Measurements from ENCODE around the gene C1QTNF7.

The C1QTNF7 gene

DNA sequence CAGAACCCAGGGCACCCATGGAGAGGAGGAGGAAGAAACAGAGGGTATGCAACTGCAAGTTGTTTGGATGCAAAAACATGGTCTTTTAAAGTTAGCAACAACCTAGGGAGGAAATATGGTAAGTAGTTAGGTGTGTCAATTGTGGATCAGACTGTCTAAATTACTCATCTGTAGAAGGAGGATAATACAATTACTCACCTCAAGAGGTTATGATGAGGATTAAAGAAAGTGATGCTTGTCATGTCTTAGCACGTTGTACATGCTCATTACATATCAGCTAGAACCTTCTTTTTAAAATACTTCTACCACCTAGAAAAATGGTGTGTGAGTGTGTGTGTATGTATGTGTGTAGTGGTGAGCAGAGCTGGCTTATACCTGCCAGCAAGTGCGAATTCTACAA lies 2.3 kb upstream of the C1QTNF7 start:
- FAIRE-seq (no peak), DNase-seq (ENCODE audit: insufficient read length, low spot score) (no peak)
- no peak for TF ChIP-seq POLR2A (IDR thresholded peaks at IDR 0.05; ENCODE audit: low read depth, low read length)

DNA sequence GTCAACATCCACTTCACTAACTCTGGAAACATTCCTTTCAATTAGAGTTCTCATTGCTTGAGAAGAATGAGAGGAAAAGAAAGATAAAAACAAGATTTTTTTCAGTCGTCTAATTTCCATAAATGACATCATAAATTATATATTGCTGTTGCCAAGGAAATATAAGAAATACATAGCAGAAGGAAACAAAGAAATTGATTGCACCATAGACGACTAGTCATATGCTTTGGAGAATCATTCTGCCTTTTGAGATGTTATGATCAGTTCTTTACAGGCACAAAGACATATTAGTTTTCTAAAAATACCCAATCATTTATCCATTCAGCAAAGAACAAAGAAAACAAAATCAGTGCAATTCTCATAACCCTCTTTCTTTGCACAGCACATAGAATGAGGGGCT lies 672 bp upstream of the C1QTNF7 start:
- DNase-seq (ENCODE audit: insufficient read length, low spot score) (no peak), FAIRE-seq (no peak)
- no peak for TF ChIP-seq POLR2A (IDR thresholded peaks at IDR 0.05; ENCODE audit: low read depth, low read length)

DNA sequence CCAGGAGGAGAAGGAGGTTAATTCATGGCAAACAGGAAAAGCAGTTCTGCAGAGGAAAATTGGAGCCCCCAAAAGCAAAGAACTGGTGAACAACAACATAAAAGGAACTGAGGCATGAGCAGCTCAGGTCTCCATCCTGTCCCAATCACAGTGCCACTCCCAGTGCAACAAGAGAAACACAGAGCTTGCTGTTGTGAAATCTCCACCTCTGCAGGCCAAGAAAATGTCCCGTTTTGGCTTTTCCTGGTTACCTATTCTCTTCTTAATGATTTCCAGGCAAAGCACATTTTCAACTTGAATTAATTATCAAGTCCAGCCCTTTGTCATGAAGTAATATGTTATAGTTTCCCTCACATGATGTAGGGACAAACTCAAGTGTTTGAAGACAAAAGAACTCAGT lies 778 bp downstream of the C1QTNF7 start:
- DNase-seq (ENCODE audit: insufficient read length, low spot score) (no peak), FAIRE-seq (no peak)
- no peak for TF ChIP-seq POLR2A (IDR thresholded peaks at IDR 0.05; ENCODE audit: low read depth, low read length)

DNA sequence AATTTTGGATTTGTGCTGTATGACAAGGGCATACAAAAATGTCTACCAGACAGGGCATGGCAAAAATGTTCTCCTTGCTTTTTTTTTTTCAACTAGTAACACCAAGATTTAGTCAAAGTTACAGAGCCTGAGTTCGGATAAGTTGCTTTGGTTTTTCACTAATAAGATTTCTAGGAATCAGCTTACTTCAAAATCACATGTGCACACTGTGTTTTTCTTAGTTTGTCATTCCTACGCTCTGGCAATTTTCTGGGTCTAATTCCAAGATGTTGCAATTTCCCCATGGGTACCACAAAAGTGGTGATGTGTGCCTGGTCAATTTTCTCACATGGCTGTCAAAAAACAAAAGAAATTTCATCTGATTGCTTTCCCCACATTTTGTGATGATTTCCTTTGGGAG lies 6.3 kb downstream of the C1QTNF7 start:
- DNase-seq (ENCODE audit: insufficient read length, low spot score) (no peak), FAIRE-seq (no peak)
- no peak for TF ChIP-seq POLR2A (IDR thresholded peaks at IDR 0.05; ENCODE audit: low read depth, low read length)

DNA sequence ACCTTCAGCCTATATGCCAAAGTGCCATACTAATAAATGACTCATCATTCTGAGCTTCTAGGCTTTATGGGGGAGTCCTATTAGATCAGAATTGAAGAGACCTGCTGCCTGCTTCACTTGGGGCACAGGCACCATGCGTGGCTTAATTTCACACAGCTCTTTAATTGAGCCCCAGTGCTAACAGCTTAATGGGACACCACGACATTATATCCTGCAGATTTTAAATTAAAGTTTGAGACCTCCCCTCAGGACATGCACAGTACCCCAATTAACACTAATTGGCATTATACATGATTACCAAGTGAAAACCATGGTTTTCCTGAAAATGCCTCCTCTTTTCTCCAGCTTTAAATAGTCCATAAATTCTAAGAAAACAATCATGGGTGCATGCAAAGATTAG lies 6.8 kb downstream of the C1QTNF7 start:
- DNase-seq (ENCODE audit: insufficient read length, low spot score) (no peak), FAIRE-seq (no peak)
- no peak for TF ChIP-seq POLR2A (IDR thresholded peaks at IDR 0.05; ENCODE audit: low read depth, low read length)

DNA sequence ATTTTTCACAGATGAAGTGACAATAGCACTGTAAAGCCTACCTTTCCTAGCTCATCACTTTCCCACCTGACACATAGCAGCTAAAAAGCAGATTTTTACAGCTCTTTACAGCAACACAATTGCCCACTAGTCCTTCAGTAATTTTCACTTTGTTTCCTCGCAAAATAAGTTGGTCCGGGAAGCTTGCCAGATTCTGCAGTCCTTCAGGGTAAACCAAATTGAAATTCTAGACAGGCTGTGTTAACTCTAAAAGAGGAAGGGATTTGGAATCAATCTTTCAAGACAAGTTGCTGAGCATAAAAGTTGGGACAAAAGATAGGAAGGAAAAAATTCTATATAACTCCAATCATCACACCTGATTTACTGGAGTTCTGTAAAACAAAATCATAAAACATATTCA lies 8.7 kb downstream of the C1QTNF7 start:
- TF ChIP-seq POLR2A (IDR thresholded peaks at IDR 0.05; ENCODE audit: low read depth, low read length) = no peak
- FAIRE-seq = no peak
- DNase-seq (ENCODE audit: insufficient read length, low spot score) = no peak

DNA sequence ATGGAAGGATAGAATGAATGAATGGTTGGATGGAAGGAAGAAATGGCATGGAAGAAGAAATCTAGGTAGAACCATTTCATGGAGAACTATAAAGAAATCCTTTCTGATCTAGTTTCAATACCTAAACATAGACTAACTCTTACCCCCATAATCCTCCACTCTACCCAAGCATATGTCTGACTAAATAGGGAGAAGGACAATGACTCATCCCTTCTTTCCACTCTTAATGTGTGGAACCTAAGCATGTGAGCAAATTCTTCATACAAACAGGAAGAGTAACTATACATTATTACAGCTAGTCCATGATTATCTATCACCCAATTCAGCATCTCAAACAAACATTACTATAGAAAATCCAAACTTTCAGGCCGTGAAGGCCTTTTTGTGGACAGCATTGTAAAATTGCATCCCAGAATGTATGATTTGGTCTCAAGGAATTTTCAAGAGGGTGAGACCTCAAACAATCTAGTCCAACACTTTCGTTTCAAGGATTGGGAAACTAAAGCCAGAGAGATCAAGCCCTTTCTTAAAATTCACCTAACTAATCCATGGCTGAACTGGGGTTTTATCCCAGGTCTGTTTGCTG lies 11.2 kb downstream of the C1QTNF7 start:
- no peak for TF ChIP-seq POLR2A (IDR thresholded peaks at IDR 0.05; ENCODE audit: low read depth, low read length)
- no peak for DNase-seq (ENCODE audit: insufficient read length, low spot score)
- no peak for FAIRE-seq

DNA sequence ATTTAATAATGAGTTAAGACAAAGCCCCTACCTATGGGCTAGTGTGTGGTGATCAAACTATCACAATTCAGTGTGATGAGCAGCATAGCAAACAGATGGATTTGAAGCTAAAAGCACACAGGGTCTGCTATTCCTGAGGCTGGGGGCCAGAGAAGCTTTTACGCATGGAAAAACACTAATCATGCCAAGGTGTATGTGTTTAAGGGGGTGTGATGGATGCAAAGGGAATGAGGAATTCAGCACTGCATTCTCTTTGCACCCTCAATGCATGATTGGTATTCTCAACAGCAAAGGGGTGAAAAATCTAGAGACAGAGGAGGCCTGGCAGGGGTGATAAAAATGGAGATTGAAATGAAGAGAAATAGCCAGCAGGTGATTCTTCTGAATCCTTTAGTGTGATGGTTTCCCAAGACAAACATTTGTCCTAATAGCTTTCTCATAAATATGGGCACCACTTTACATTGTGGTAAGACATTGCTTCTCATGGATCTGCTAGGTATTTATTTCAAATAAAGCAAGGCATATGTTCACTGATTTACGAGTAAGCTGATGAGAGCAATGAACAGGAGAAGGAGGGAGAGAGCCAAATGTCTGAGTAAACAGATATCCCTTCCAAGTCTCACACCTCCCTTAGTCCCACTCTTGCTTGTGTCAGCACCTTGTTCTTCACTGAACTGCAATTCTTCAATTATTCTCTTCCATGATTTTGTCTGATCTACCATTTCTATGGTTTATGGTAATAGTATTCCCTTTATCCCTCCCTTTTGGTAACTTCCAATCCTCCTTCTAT lies 15.7 kb downstream of the C1QTNF7 start:
- no peak for TF ChIP-seq POLR2A (IDR thresholded peaks at IDR 0.05; ENCODE audit: low read depth, low read length)
- FAIRE-seq = no peak
- DNase-seq (ENCODE audit: insufficient read length, low spot score) = no peak

DNA sequence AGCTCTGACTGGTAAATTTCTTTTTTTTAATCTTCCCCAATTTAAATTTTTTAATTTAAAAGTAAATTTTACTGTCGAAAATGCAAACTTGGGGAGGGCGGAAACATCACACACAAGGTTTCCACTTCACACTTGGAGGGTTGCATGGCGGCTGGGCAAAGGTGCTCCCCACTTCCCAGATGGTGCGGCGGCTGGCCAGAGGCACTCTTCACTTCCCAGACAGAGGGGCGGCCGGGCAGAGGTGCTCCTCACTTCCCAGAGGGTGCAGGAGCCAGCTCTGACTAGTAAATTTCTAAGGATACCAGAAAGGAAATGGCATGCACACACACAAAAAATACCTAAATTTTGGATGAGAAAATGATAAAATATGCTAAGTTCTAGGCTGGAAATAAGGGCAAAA lies 16.4 kb downstream of the C1QTNF7 start:
- TF ChIP-seq POLR2A (IDR thresholded peaks at IDR 0.05; ENCODE audit: low read depth, low read length) = no peak
- DNase-seq (ENCODE audit: insufficient read length, low spot score) (no peak), FAIRE-seq (no peak)

DNA sequence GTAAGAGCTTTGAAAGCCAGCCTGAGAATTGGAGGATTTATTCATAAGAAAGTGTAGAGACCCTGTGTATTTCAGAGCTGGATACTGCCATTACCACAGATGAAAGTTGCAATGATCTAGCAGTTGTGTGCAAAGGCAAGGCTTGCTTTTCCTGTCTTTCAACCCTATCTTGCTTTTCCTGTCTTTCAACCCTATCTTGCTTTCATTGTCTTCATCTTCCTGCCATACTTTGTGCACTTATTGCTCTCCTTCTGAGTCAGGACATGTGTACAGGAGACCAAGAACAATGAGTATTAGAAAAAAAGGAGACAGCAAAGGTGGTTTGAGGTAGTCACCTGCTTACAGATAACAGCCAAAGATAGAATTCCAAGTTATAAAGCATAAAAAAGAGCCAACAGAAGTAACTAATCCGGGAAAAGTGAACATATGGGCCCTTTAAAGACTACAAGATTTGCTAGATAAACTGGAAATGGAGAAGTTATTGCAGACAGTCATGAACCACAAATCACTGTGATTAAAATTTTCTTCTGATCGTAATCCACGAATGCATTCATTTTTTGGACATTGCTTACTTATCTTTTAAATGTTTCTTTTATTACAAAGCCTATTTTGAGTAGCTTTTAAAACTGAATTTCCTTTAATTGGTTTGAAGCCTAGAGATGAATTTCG lies 17.2 kb downstream of the C1QTNF7 start:
- FAIRE-seq = no peak
- no peak for TF ChIP-seq POLR2A (IDR thresholded peaks at IDR 0.05; ENCODE audit: low read depth, low read length)
- DNase-seq (ENCODE audit: insufficient read length, low spot score) = no peak

DNA sequence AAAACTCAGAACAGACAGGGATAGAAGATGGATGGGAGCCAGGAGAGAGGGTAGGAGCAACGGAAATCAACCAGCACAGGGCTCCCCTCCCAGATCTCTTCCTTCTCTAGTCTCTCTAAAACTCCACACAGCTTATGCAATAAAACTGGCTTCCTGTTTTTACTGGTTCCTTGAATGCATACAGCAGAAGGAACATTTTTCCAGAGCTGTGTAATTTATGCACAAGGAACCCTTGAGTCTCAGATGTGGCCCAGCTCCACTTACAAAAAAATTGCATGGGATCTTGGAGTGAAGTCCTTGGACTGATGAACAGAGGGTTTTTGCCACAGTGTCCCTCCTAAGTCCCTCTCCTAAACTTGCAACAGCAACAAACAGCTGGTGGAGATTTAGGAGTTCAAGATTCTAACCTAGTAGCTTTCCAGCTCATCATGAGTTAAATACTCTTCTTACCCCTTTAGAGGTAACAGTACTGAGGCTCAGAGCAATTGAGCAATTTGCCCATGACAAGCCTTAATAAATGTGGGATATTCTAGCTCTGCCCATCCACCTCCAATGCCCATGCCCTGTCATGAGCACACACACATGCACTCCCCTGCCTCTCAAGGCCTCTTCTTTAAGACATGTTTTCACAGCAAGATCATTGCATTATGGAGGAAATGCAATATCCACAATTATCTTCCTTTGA lies 23.5 kb downstream of the C1QTNF7 start:
- DNase-seq (ENCODE audit: insufficient read length, low spot score) (no peak), FAIRE-seq (no peak)
- TF ChIP-seq POLR2A (IDR thresholded peaks at IDR 0.05; ENCODE audit: low read depth, low read length) = no peak

DNA sequence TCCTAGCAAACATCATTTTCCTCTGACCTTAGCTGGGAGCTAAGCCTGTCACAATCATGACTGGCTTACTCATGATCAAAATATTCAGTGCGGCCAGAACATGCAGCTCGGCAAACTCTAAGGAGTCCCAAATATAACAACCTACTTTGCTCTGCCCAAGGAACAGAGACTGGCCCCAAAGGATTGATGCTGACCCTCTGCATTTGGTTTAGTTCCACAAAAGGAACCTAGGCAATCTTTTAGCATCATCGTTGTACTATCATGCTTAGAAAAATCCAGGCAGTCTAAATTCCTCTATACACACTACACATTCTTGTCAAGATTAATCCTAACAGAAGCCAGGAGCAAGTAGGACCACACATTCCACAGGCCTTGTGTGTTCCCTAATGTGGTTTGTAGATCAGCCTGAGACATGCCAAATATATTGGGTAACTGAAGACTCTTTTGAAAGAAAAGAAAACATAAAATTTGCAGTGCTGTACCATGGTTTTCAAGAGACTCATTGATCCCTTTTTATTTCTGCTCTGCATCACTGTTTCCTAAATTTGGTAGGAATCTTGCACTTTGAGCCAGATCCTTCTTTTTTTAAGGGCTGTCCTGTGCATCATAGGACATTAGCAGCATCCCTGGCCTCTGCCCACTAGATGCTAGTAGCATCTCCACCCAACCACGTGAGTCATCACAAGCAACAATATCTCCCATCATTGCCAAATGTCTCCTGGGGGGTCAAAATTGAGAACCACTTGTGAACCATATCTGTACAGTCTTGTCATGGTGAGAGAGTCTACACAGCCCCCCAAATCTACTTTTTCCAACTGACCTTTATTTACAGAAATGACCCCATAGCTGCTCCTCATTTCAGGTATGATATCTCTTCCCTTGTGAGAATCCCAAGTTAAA lies 24.3 kb downstream of the C1QTNF7 start:
- DNase-seq (ENCODE audit: insufficient read length, low spot score) = peak; percentile 26
- FAIRE-seq = peak; percentile 81
- no peak for TF ChIP-seq POLR2A (IDR thresholded peaks at IDR 0.05; ENCODE audit: low read depth, low read length)

DNA sequence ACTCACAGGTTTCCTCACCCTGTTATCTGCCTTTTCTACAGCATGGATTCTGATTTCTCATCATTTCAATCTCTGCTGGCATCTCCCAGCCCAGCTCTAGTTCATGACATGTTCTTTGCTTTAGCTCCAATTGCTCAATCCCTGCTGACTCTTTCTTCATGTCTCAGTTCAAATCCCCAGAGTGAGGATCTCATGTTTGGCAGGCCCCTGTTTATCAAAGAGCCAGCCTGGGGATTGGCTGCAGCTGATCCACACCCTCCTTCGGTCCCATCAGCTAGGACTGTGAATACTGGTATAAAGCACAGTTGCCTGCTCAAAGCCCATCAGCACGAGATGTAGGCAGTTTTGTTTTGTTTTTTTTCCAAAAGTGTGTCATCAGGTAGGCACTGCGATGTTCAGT lies 27.5 kb downstream of the C1QTNF7 start:
- DNase-seq (ENCODE audit: insufficient read length, low spot score) (no peak), FAIRE-seq (no peak)

More for the DNA sequence above, 27.5 kb downstream of the C1QTNF7 start:
- TF ChIP-seq POLR2A (IDR thresholded peaks at IDR 0.05; ENCODE audit: low read depth, low read length) = no peak
